Right lobe of liver (tissue), 6 donors: ENCODE results near the gene AARS1. TPM values are rescaled to one million over a fixed set of nuclear protein-coding genes. Genes with fewer than 3 reads are reported as not detected.
A peak's percentile ranks its signal among the peaks of the same experiment; 100 is the strongest.
"Not testable (repeated sequence)": the region's sequence is repeated elsewhere in the genome, so short reads cannot be mapped to it uniquely, and the experiment has no call there.

Source experiments
- ATAC-seq, 4 donors: fragments of 200-7000 bp; cut with Tn5 transposase; one replicate each; pipeline ENCODE4 v1.9.1; 2020; ENCODE audit warnings: mild to moderate bottlenecking in 4 of 4, moderate library complexity in 4 of 4
- DNase-seq, 3 donors: peaks; one replicate each; pipeline ENCODE4 v3.0.0-alpha.2; 2020
- H3K27ac ChIP-seq, 3 donors: fragments of 200-600 bp; one replicate each; pipeline ENCODE4 v1.8.0; 2022
- H3K27me3 ChIP-seq, 2 donors: fragments of 200-600 bp; one replicate each; pipeline ENCODE4 v1.8.0; 2022
- H3K36me3 ChIP-seq, 4 donors: fragments of 200-600 bp; sonication (generic) in 1 of 4; one replicate each; pipeline versions ENCODE4 v1.5.1 to v1.8.0; 2017 to 2022; ENCODE audit warnings: control low read depth in 1 of 4
- H3K4me1 ChIP-seq, 4 donors: fragments of 200-600 bp; sonication (generic) in 1 of 4; one replicate each; pipeline versions ENCODE4 v1.5.1 to v1.8.0; 2017 to 2022; ENCODE audit warnings: control low read depth in 1 of 4
- H3K4me3 ChIP-seq, 3 donors: fragments of 200-600 bp; one replicate each; pipeline ENCODE4 v1.8.0; 2022
- H3K9me3 ChIP-seq, 4 donors: fragments of 200-600 bp; sonication (generic) in 1 of 4; one replicate each; pipeline versions ENCODE4 v1.5.1 to v1.8.0; 2017 to 2022; ENCODE audit warnings: control low read depth in 1 of 4
- POLR2A ChIP-seq: fragments of 450-650 bp; IDR thresholded peaks from one replicate; pipeline ENCODE4 v1.6.1; 2017; ENCODE audit warnings: antibody characterized with exemption, mild to moderate bottlenecking
- WGBS: methylation state at CpG from one replicate; pipeline ENCODE4 v1.1.6; 2018; ENCODE audit warnings: low coverage, low lambda C conversion rate; ENCODE audit not compliant: insufficient coverage; ENCODE audit errors: missing lambda C conversion rate; 5-methylcytosine and 5-hydroxymethylcytosine counted together
- intact Hi-C, 2 donors: fragments of 100-400 bp; cut with DNase I; formaldehyde crosslinking; loops; one replicate each; pipeline versions ENCODE4 v1.11.2 to v1.14.1; 2022
- total RNA-seq, 6 experiments: library from RNA; depleted of rRNA in 2 of 6; stranded (reverse); fragments of >200 nt in 2 of 6; fragmentation: NEBNext Ultra II Directional in 3 of 6; extraction: Animal tissue kit (Norgen Biotek cat#: 25700) in 3 of 6; gene quantifications; one replicate each; pipeline versions ENCODE4 v1.1.0 to v1.2.4, GENCODE V29; 2016 to 2023
- TF ChIP-seq, protein P1 (sequence below), 4 donors: fragments of 200-600 bp in 3 of 4; fragments of 450-650 bp in 1 of 4; IDR thresholded peaks; one replicate each; pipeline versions ENCODE4 v1.5.1 to v1.8.0; 2016 to 2022; ENCODE audit warnings: antibody characterized with exemption in 4 of 4, mild to moderate bottlenecking in 2 of 4
- donor health status: DM: no; HTN: yes; CAD: no.
- donor health status: DM: no; HTN: no; CAD: no.
- donor health status: DM: no; HTN: no; CAD: no.
- donor health status: DM: no; HTN: yes; CAD: no.
- donor health status: DM: no; HTN: yes; CAD: no.

AARS1 gene
- total RNA-seq, 6 experiments from 2014 or later, result 74.2 to 91.8 (median 80.7) TPM

DNA sequence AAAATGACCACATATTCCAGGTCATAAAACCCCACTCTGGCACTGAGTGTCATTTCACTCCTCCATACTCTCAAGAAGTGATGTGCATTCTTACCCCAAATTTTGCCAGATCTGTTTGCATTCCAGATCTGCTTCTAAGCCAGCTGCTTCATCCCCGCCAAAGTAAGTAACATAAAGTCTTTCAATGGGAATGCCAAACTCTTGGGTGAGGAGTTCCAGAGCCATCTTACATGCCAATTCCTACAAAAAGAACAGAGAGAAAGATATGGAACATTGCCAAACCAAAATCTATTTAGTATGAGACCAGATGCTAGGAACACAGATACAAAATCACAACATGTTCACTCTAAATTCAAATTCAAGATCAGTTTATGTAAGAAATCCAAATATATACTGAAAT is 12.9 kb downstream of the AARS1 start:
- no peak overlapping the region for H3K4me3 ChIP-seq
- no peaks in the 10 kb centered on the region for H3K9me3 ChIP-seq
- no peak for TF ChIP-seq POLR2A
- TF ChIP-seq, protein P1, sequence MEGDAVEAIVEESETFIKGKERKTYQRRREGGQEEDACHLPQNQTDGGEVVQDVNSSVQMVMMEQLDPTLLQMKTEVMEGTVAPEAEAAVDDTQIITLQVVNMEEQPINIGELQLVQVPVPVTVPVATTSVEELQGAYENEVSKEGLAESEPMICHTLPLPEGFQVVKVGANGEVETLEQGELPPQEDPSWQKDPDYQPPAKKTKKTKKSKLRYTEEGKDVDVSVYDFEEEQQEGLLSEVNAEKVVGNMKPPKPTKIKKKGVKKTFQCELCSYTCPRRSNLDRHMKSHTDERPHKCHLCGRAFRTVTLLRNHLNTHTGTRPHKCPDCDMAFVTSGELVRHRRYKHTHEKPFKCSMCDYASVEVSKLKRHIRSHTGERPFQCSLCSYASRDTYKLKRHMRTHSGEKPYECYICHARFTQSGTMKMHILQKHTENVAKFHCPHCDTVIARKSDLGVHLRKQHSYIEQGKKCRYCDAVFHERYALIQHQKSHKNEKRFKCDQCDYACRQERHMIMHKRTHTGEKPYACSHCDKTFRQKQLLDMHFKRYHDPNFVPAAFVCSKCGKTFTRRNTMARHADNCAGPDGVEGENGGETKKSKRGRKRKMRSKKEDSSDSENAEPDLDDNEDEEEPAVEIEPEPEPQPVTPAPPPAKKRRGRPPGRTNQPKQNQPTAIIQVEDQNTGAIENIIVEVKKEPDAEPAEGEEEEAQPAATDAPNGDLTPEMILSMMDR (IDR thresholded peaks at IDR 0.05), result no peak
- intact Hi-C loops, result no loop called here
- ATAC-seq (no peak), DNase-seq (no peak)
- 86% methylated on average over 1 of the region's 1 CpG for WGBS
- H3K4me1 ChIP-seq, result no peaks in the 10 kb centered on the region
- H3K27me3 ChIP-seq, result no peaks in the 10 kb centered on the region
- H3K36me3 ChIP-seq, result peaks cover 3 to 96% (median 46%) of the 10 kb centered on the region in 4 donors
- H3K27ac ChIP-seq, result no peak overlapping the region

DNA sequence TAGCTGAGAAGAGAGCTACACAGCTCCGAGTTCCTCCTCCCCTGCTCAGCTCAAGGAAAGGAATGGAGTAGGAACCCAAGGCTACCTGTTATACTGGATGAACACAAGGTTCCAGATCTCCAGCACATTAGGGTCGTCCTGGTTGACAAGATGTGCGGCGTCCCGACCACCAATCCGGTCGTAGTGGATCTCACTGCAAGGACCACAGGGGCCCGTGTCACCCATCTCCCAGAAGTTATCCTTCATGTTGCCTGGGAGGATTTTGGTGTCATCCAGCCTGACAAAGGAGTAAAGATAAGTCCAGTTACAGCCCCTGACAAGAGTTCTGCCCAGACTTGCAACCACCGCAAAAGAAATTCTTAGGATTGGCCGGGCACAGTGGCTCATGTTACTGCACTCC is 17.6 kb downstream of the AARS1 start:
- no peaks in the 10 kb centered on the region for H3K4me1 ChIP-seq

DNA sequence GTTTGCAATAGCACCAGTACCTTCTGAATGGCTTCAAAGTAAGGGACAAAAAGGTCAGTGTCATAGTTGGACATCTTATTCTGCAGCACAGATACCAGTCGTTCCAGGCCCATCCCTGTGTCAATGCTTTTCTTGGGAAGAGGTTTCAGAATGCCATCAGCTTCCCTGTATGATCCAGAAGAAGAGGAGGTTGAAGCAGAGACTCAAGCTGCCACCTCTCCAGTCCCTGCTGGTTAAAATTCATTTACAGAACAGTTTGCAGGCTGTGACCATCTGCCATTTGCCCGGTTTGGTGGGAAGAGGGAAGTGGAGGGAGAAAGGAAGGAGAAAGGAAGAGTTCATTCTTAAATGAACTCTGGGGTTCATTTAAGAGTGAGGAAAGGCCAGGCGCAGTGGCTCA is 19.1 kb downstream of the AARS1 start:
- no peak for TF ChIP-seq POLR2A
- TF ChIP-seq, protein P1 (IDR thresholded peaks at IDR 0.05), result no peak
- 83% methylated on average over 3 of the region's 3 CpGs for WGBS

More for the DNA sequence above, 17.6 kb downstream of the AARS1 start:
- WGBS, result 97% methylated on average over 3 of the region's 10 CpGs
- Histone ChIP-seq H3K27me3 (no peaks in the 10 kb centered on the region), H3K4me3 (no peak overlapping the region), H3K9me3 (no peaks in the 10 kb centered on the region), H3K27ac (no peak overlapping the region), H3K36me3 (peaks cover 14 to 95% (median 46%) of the 10 kb centered on the region in 4 donors)
- TF ChIP-seq POLR2A, result no peak
- TF ChIP-seq, protein P1 (IDR thresholded peaks at IDR 0.05), result no peak
- ATAC-seq (no peak), DNase-seq (no peak)
- intact Hi-C loops, result no loop called here

DNA sequence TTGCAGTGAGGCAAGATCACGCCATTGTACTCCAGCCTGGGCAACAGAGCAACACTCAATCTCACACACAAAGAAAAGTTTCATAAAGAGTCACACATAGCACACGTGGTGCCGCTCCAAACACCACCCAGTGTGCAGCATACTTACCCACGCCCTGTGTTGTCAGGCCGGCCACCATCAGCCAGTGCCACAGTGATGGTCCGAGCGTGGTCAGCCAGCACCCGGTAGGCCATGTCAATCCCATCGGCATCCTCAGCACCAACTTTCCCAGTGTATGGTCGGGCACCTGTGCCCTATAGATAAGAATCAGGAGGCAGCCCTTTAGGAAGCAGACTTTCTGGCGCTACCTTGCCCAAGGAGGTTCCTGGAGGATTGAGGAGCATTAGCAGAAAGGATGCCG is 19.8 kb downstream of the AARS1 start:
- Histone ChIP-seq H3K9me3 (no peaks in the 10 kb centered on the region), H3K27me3 (no peaks in the 10 kb centered on the region), H3K27ac (no peak overlapping the region), H3K4me3 (no peak overlapping the region), H3K4me1 (no peaks in the 10 kb centered on the region), H3K36me3 (peaks cover 14 to 95% (median 49%) of the 10 kb centered on the region in 4 donors)
- DNase-seq (peak in 1 of 3 donors; percentile 46), ATAC-seq (peak in 1 of 4 donors; percentile 12)
- intact Hi-C loops, result loop anchor here in 1 of 2 donors (10.0 kb wide), 1 partner anchor 115 kb away; no protein-coding TSS in a partner anchor
- 79% methylated on average over 4 of the region's 12 CpGs for WGBS
- TF ChIP-seq, protein P1 (IDR thresholded peaks at IDR 0.05), result no peak
- no peak for TF ChIP-seq POLR2A

More for the DNA sequence above, 19.1 kb downstream of the AARS1 start:
- Histone ChIP-seq H3K27ac (no peak overlapping the region), H3K4me1 (no peaks in the 10 kb centered on the region), H3K9me3 (no peaks in the 10 kb centered on the region), H3K4me3 (no peak overlapping the region), H3K27me3 (no peaks in the 10 kb centered on the region), H3K36me3 (peaks cover 14 to 95% (median 46%) of the 10 kb centered on the region in 4 donors)
- DNase-seq (peak in 1 of 3 donors; percentile 2), ATAC-seq (no peak)
- intact Hi-C loops, result no loop called here

DNA sequence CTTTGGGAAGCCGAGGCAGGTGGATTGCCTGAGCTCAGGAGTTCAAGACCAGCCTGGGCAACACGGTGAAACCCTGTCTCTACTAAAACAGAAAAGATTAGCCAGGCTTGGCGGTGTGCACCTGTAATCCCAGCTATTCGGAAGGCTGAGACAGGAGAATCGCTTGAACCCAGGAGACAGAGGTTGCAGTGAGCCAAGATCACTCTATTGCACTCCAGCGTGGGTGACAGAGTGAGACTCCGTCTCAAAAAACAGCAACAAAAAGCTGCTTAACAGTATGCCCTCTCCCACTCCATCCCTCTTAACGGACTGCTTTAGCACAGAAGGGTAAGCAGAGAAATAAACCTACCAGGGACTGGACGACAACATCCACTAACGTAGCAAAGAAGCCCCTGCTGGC is 21.4 kb downstream of the AARS1 start:
- not testable (repeated sequence) for DNase-seq, H3K4me1 ChIP-seq, ATAC-seq, H3K27ac ChIP-seq, H3K27me3 ChIP-seq, H3K9me3 ChIP-seq, H3K4me3 ChIP-seq
- peaks cover 14 to 97% (median 60%) of the 10 kb centered on the region in 4 donors for H3K36me3 ChIP-seq
- WGBS, result 87% methylated on average over 9 of the region's 10 CpGs
- intact Hi-C loops, result loop anchor here in 1 of 2 donors (10.0 kb wide), 1 partner anchor 113 kb away; no protein-coding TSS in a partner anchor
